GM10248 (cell line): Measurements from ENCODE around the gene LMAN1.

Experiments
- CTCF ChIA-PET: fragments of 300-600 bp; sonication (Branson Sonifier 250); formaldehyde crosslinking; extraction: SDS; loops from one replicate; lab custom pipeline; 2021; ENCODE audit warnings: antibody characterized with exemption; lab: Yijun Ruan, JAX
- POLR2A ChIA-PET: fragments of 350-650 bp; sonication (Branson Sonifier 250); formaldehyde crosslinking; extraction: SDS; loops from one replicate; lab custom pipeline; 2020; ENCODE audit warnings: antibody characterized with exemption; lab: Yijun Ruan, JAX
- DNase-seq: peaks from one replicate; pipeline ENCODE4 v3.0.0; 2012; ENCODE audit errors: extremely low spot score
- CTCF ChIP-seq: IDR thresholded peaks from 2 replicates; pipeline ENCODE4 v1.5.1; 2012; ENCODE audit warnings: mild to moderate bottlenecking, low read depth; ENCODE audit errors: extremely low read depth, missing control alignments, control extremely low read depth

Gene LMAN1

GRCh38 chr18:59303006-59303405, 56.1 kb downstream of the LMAN1 start:
- ChIA-PET POLR2A (no interaction called here), CTCF (interaction anchor here (1.1 to 15.0 kb wide), 5 partner anchors 8 to 233 kb away, joined by 3 to 239 read pairs (median 3); no protein-coding TSS in a partner anchor)
- TF ChIP-seq CTCF, result no peak
- no peak for DNase-seq

- CTCF ChIA-PET, result interaction anchor here (1.4 to 15.0 kb wide), 2 partner anchors 9 to 98 kb away, joined by 3 to 239 read pairs; no protein-coding TSS in a partner anchor
- POLR2A ChIA-PET, result no interaction called here
- DNase-seq, result no peak
- no peak for TF ChIP-seq CTCF
Observed at GRCh38 chr18:59301929-59302328, 57.1 kb downstream of the LMAN1 start.

- DNase-seq, result no peak
- ChIA-PET CTCF (interaction anchor here (0.8 to 15.0 kb wide), 5 partner anchors 9 to 512 kb away, joined by 3 to 239 read pairs (median 3); no protein-coding TSS in a partner anchor), POLR2A (no interaction called here)
- no peak for TF ChIP-seq CTCF
Observed at GRCh38 chr18:59300676-59301285, 58.3 kb downstream of the LMAN1 start.

- TF ChIP-seq CTCF, result no peak
- no peak for DNase-seq
- CTCF ChIA-PET, result interaction anchor here (1.6 to 1.9 kb wide), 2 partner anchors 10 to 104 kb away, joined by 4 to 8 read pairs; no protein-coding TSS in a partner anchor
- POLR2A ChIA-PET, result no interaction called here
Observed at GRCh38 chr18:59298871-59299270, 60.2 kb downstream of the LMAN1 start.

- POLR2A ChIA-PET, result no interaction called here
- no peak for TF ChIP-seq CTCF
- CTCF ChIA-PET, result interaction anchor here (1.5 kb wide), 1 partner anchor 109 kb away, joined by 4 read pairs; no protein-coding TSS in a partner anchor
- no peak for DNase-seq
Observed at GRCh38 chr18:59293317-59293716, 65.7 kb downstream of the LMAN1 start.

GRCh38 chr18:59286341-59286740, 72.7 kb downstream of the LMAN1 start:
- no peak for DNase-seq
- CTCF ChIA-PET, result interaction anchor here (1.6 to 1.8 kb wide), 2 partner anchors 14 to 116 kb away, joined by 6 to 7 read pairs; partner anchors contain the start of gene RAX
- POLR2A ChIA-PET, result no interaction called here
- TF ChIP-seq CTCF, result no peak
